Pancreas (tissue), 10 donors: ENCODE data around the gene ZG16. TPM values are rescaled to one million over a fixed set of nuclear protein-coding genes. Genes with fewer than 3 reads are reported as not detected.
"Not testable (repeated sequence)": the region's sequence is repeated elsewhere in the genome, so short reads cannot be mapped to it uniquely, and the experiment has no call there.

Source experiments
- ATAC-seq, 4 donors: fragments of 200-7000 bp; cut with Tn5 transposase; one replicate each; pipeline versions ENCODE4 v1.8.0 to v1.9.1; 2020; ENCODE audit warnings: mild to moderate bottlenecking in 4 of 4, moderate library complexity in 4 of 4
- DNase-seq, 6 donors: peaks; one replicate each; pipeline ENCODE4 v3.0.0-alpha.2; 2020
- FAIRE-seq: peaks from 2 replicates; lab custom pipeline; 2012; peaks lifted over from hg19 to GRCh38; lab: Jason Lieb, UNC
- H3K27ac ChIP-seq, 4 donors: fragments of 200-600 bp; sonication (generic); 1 replicate in 3 of 4; 2 replicates in 1 of 4; pipeline versions ENCODE4 v1.5.0 to v1.8.0; 2020
- H3K27me3 ChIP-seq, 4 donors: fragments of 200-600 bp; one replicate each; pipeline ENCODE4 v1.8.0; 2021
- H3K36me3 ChIP-seq, 3 donors: fragments of 200-600 bp; sonication (generic) in 1 of 3; one replicate each; pipeline versions ENCODE4 v1.5.0 to v1.8.0; 2020 to 2021
- H3K4me1 ChIP-seq, 3 donors: fragments of 200-600 bp; one replicate each; pipeline ENCODE4 v1.8.0; 2021
- H3K4me3 ChIP-seq, 4 donors: fragments of 200-600 bp; sonication (generic) in 2 of 4; one replicate each; pipeline versions ENCODE4 v1.5.0 to v1.8.0; 2020 to 2021
- H3K9me3 ChIP-seq, 4 donors: fragments of 200-600 bp; one replicate each; pipeline ENCODE4 v1.8.0; 2021
- CTCF ChIP-seq, 4 donors: fragments of 200-600 bp; sonication (generic) in 3 of 4; IDR thresholded peaks; one replicate each; pipeline versions ENCODE4 v1.5.0 to v1.8.0; 2021; ENCODE audit warnings: antibody characterized with exemption in 4 of 4
- WGBS, 2 donors: extraction: QIAGEN DNeasy Blood & Tissue Kit; methylation state at CpG; one replicate each; pipeline ENCODE4 v1.1.7; 2013; 5-methylcytosine and 5-hydroxymethylcytosine counted together
- intact Hi-C, 3 donors: fragments of 100-400 bp; cut with DNase I; formaldehyde crosslinking; loops; one replicate each; pipeline versions ENCODE4 v1.11.1 to v1.14.2; 2022
- polyA plus RNA-seq, 2 donors: library from polyadenylated mRNA; stranded (reverse); fragments of 200-250 nt; gene quantifications; one replicate each; pipeline ENCODE4 v1.2.3, GENCODE V29; 2013
- total RNA-seq, 6 donors: library from RNA; stranded (reverse); fragmentation: NEBNext Ultra II Directional in 4 of 6; extraction: Animal tissue kit (Norgen Biotek cat#: 25700) in 4 of 6; gene quantifications; one replicate each; pipeline versions ENCODE4 v1.2.1 to v1.2.4, GENCODE V29; 2021 to 2023
- donor health status: healthy with polysubstance abuse.
- donor health status: DM: no; HTN: no; CAD: no; lungs with moderate emphysema.
- donor health status: DM: no; HTN: no; CAD: no.
- donor health status: control.
- donor health status: control.
- donor health status: Bipolar disorder and iron deficiency.
- donor health status: DM: yes; HTN: yes; CAD: no.
- donor health status: DM: no; HTN: no; CAD: no.
- donor health status: DM: no; HTN: no; CAD: no.
- donor health status: DM: yes; HTN: yes; CAD: no.

The ZG16 gene
- total and polyA plus RNA-seq, 8 donors, result 0.06 to 3.1 (median 1.1) TPM

- ATAC-seq (no peak), FAIRE-seq (no peak), DNase-seq (peak in 1 of 6 donors; percentile 39)
- Histone ChIP-seq H3K27ac (no peak overlapping the region), H3K27me3 (no peaks in the 10 kb centered on the region), H3K4me3 (no peak overlapping the region), H3K9me3 (no peaks in the 10 kb centered on the region), H3K36me3 (no peaks in the 10 kb centered on the region), H3K4me1 (no peaks in the 10 kb centered on the region)
- WGBS, 2 donors, result 57 to 63% methylated on average over 10 of the region's 10 CpGs
- intact Hi-C loops, result no loop called here
- no peak for TF ChIP-seq CTCF (IDR thresholded peaks at IDR 0.05)
Observed at GRCh38 chr16:29779474-29779873, 1.4 kb downstream of the ZG16 start.

DNA sequence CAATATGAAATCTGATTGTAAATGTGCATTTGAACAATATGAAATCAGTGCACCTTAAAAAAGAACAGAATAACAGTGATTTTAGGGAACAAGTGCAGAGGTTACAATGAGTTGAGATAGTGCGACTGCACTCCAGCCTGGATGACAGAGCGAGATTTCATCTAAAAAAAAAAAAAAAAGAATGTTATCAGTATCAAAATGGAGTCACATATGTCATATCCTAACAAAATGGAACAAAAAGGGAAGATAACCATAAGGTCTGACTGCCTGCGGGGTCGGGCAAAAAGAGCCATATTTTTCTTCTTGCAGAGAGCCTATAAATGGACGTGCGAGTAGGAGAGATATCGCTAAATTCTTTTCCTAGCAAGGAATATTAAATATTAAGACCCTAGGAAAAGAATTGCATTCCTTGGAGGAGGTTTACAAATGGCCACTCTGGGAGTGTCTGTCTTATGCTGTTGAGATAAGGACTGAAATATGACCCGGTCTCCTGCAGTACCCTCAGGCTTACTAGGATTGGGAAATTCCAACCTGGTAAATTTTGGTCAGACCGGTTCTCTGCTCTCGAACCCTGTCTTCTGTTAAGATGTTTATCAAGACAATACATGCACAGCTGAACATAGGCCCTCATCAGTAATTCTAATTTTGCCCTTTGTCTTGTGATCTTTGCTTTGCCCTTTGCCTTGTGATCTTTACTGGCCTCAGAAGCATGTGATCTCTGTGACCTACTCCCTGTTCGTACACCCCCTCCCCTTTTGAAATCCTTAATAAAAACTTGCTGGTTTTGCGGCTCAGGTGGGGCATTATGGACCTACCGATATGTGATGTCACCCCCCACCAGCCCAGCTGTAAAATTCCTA is 5.3 kb downstream of the ZG16 start:
- DNase-seq, H3K4me1 ChIP-seq, H3K9me3 ChIP-seq, H3K4me3 ChIP-seq, FAIRE-seq, ATAC-seq, H3K36me3 ChIP-seq, intact Hi-C loops, H3K27me3 ChIP-seq, H3K27ac ChIP-seq: not testable (repeated sequence)
- WGBS, 2 donors, result 81% methylated on average over 13 of the region's 13 CpGs

DNA sequence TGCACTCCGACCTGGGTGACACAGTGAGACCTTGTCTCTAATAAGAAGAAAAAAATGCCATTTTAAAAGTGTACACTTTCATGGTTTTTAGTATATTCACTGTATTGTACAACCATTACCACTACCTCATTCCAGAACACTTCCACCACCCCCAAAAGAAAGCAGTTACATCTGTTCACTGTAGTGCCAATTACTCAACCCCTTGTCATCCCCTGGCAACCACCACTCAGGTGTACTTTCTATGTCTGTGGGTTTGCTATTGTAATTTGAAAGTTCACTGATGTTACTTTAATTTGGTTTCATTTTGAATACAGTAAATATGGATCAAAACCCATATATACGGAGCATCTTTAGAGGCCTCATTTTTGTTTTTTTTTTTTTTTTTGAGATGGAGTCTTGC is 6.1 kb downstream of the ZG16 start:
- H3K27me3 ChIP-seq, result no peaks in the 10 kb centered on the region
- no peak overlapping the region for H3K27ac ChIP-seq
- DNase-seq (no peak), ATAC-seq (no peak), FAIRE-seq (no peak)
- WGBS, 2 donors, result 95 to 98% methylated on average over 2 of the region's 2 CpGs
- H3K36me3 ChIP-seq, result no peaks in the 10 kb centered on the region
- H3K9me3 ChIP-seq, result no peaks in the 10 kb centered on the region
- H3K4me3 ChIP-seq, result no peak overlapping the region
- no peak for TF ChIP-seq CTCF (IDR thresholded peaks at IDR 0.05)
- intact Hi-C loops, result no loop called here
- H3K4me1 ChIP-seq, result peaks cover 0 to 2% (median 0%) of the 10 kb centered on the region in 3 donors

- Histone ChIP-seq H3K4me1 (peaks cover 0 to 8% (median 0%) of the 10 kb centered on the region in 3 donors), H3K36me3 (no peaks in the 10 kb centered on the region), H3K4me3 (peak overlapping the region in 1 of 4 donors; percentile 23), H3K27me3 (no peaks in the 10 kb centered on the region), H3K27ac (no peak overlapping the region), H3K9me3 (no peaks in the 10 kb centered on the region)
- FAIRE-seq (no peak), DNase-seq (peak; percentile 53 to 88 (median 72)), ATAC-seq (peak; percentile 80 to 96 (median 94))
- WGBS, 2 donors, result 12 to 18% methylated on average over 38 of the region's 38 CpGs
- intact Hi-C loops, result no loop called here
- TF ChIP-seq CTCF (IDR thresholded peaks at IDR 0.05), result peak; percentile 76 to 80 (median 78)
Observed at GRCh38 chr16:29784901-29785500, 6.9 kb downstream of the ZG16 start.

DNA sequence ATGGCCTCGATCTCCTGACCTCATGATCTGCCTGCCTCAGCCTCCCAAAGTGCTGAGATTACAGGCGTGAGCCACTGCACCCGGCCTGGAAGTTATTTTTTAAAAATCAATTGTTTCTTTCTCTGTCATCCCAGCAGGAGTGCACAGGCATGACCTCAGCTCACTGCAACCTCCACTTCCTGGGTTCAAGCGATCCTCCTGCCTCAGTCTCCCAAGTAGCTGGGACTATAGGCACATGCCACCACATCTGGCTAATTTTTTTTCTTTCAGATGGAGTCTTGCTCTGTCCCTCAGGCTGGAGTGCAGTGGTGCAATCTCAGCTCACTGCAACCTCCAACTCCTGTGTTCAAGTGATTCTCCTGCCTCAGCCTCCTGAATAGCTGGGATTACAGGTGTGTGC is 9.1 kb downstream of the ZG16 start:
- not testable (repeated sequence) for FAIRE-seq
- 67 to 77% methylated on average over 4 of the region's 4 CpGs for WGBS, 2 donors

More for the DNA sequence above, 9.1 kb downstream of the ZG16 start:
- peaks cover 4 to 14% (median 9%) of the 10 kb centered on the region in 3 donors for H3K4me1 ChIP-seq
- H3K27me3 ChIP-seq, H3K36me3 ChIP-seq, H3K27ac ChIP-seq, intact Hi-C loops, ATAC-seq, H3K4me3 ChIP-seq, H3K9me3 ChIP-seq, DNase-seq: not testable (repeated sequence)
